Subcutaneous adipose tissue (tissue), 4 donors: ENCODE results near the gene POU6F2. TPM values are rescaled to one million over a fixed set of nuclear protein-coding genes. Genes with fewer than 3 reads are reported as not detected.

Source experiments
- total RNA-seq, 4 donors: library from RNA; depleted of rRNA; stranded (reverse); fragments of >200 nt; gene quantifications; one replicate each; pipeline ENCODE4 v1.1.0, GENCODE V29; 2016
- TF ChIP-seq, protein P1 (sequence below): fragments of 450-650 bp; IDR thresholded peaks from one replicate; pipeline ENCODE4 v1.5.1; 2016; ENCODE audit warnings: low read depth, mild to moderate bottlenecking, control low read depth, antibody characterized with exemption, moderate library complexity

The POU6F2 gene
- total RNA-seq, 4 donors from 2014 or later: not detected

GRCh38 chr7:39493934-39494333 is 516.2 kb downstream of the POU6F2 start:
- TF ChIP-seq, protein P1, sequence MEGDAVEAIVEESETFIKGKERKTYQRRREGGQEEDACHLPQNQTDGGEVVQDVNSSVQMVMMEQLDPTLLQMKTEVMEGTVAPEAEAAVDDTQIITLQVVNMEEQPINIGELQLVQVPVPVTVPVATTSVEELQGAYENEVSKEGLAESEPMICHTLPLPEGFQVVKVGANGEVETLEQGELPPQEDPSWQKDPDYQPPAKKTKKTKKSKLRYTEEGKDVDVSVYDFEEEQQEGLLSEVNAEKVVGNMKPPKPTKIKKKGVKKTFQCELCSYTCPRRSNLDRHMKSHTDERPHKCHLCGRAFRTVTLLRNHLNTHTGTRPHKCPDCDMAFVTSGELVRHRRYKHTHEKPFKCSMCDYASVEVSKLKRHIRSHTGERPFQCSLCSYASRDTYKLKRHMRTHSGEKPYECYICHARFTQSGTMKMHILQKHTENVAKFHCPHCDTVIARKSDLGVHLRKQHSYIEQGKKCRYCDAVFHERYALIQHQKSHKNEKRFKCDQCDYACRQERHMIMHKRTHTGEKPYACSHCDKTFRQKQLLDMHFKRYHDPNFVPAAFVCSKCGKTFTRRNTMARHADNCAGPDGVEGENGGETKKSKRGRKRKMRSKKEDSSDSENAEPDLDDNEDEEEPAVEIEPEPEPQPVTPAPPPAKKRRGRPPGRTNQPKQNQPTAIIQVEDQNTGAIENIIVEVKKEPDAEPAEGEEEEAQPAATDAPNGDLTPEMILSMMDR: no peak

DNA sequence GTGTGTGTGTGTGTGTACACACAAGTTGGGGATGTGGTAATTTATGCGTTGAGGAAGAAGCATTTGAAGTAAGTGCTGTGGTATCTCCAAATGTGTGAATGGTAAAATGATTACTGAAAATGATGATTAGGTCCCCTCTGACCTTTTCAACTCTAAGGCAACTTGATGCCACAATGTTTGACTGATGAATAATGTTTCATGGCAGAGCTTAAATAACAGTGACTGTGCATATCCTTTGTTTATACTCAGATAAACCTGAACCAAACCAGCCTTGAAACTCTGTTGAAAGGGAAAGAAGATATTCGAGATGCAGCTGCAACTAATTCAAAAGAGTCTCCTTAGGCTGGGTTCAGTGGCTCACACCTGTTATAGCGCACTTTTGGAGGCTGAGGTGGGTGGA is 523.6 kb downstream of the POU6F2 start:
- TF ChIP-seq, protein P1: no peak

DNA sequence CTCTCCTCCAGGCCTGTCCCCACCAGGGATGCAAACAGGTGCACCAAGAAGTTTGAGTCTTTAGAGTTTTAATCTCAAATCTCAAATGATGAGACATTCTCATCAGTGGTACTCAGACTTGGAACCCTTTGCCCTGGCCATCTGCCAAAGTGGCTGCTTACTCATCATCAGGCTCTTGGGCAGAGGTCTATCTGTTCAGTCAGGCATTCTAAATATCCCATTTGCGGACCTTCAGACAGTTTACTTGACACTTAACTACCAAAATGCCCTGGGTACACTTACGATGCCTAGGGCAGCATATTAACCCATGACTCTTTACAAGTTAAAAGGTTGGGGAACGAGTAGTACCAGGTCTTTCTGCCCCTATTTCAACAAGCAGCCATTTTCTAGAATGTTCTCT is 527.3 kb downstream of the POU6F2 start:
- TF ChIP-seq, protein P1: no peak

- TF ChIP-seq, protein P1: no peak
These were observed 530.3 kb downstream of the POU6F2 start for GRCh38 chr7:39507866-39508551.

DNA sequence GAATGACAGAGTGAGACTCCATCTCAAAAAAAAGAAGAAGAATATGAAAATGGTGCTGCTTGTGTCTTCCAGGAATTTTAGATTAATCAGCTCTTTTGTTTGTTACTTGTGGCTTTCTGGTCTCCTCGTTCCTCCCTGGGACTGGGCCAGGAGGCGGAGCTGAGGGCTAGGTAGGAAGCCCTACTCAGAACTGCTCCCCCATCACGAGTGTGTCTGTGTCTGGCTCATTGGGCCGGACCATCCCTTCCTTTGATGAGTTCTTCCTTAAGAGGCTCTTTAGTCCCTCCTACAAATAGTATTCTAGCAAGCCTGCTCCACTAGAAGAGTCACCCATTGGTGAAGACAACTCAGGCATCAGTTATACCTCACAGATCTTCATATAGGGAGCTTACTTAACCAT is 531.7 kb downstream of the POU6F2 start:
- TF ChIP-seq, protein P1: no peak

GRCh38 chr7:39509912-39510311 is 532.2 kb downstream of the POU6F2 start:
- TF ChIP-seq, protein P1: no peak

- TF ChIP-seq, protein P1: no peak
These were observed 533.2 kb downstream of the POU6F2 start for GRCh38 chr7:39510864-39511354.
